GM21619 (cell line): Measurements from ENCODE around the gene PTPRH.

Source experiments
- ATAC-seq: cut with Tn5 transposase; IDR thresholded peaks from one replicate; pipeline ENCODE4 v1.9.1; 2021; ENCODE audit not compliant: unreplicated experiment

The PTPRH gene

DNA sequence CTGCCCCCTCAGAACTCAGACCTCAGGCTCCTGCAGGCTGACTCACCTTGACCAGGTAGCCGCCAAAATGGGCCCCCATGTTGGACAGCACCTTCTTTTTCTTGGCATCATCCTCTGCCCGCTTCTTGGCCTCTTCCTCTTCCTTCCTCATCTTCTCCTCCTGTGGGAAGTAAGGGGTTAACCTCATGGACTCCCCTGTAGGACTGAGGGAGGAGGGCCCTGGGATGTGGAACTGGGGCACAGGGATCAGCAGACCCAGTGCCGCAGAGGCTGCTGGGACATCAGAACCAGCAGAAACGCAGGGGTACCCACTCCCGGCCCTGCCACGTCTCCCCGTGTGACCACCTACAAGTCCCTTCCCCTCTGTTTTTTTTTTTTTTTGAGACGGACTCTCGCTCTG is 71.4 kb downstream of the PTPRH start:
- ATAC-seq: no peak

DNA sequence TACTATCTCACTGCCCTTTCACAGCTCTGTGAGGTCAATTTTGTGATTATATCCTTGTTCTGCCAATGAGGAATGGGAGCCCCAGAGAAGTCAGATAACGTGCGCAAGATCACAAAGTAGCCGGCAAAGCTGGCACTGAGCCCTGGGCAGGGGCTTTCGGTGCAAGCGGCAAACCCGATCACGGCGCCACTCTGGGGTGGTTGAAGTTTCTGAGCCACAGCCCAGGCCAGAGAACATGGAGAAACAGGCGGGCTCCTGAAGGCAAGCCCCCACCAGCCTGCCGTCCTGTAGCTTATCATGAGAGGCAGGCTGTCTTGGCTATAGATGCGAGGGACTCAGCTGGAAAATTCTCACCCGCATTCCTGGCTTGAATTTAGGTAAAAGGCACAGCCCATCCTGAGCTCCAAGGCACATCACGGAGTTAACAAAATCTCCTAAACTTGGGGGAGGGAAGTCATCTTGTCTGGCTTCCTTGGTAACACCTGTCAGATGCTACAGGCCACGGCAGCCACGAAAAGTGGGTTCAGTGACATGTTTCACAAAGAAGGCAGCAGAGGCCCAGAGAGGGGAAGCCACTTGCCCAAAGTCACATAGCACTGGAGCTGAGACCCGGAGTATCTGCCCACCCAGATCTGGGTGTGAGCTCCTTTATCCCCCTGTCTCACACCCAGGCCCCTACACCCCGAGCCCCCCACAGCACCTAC is 72.8 kb downstream of the PTPRH start:
- no peak for ATAC-seq

DNA sequence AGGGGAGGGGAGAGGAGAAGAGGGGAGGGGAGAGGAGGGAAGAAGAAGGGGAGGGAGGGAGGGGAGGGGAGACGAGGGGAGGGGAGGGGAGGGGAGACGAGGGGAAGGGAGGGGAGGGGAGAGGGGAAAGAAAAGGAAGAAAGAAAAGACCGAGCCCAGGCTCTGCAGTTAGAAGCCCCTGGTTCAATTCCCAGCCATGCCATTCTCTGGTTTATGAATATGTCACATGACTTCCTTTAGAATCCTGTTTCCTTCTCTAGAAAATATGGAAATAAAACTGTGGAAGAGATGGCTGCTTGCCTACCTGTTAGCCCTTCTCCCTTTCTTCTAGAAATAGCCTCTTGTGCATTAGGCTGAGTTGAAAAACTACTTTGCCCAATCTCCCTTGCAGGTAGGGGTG is 74.6 kb downstream of the PTPRH start:
- no peak for ATAC-seq

DNA sequence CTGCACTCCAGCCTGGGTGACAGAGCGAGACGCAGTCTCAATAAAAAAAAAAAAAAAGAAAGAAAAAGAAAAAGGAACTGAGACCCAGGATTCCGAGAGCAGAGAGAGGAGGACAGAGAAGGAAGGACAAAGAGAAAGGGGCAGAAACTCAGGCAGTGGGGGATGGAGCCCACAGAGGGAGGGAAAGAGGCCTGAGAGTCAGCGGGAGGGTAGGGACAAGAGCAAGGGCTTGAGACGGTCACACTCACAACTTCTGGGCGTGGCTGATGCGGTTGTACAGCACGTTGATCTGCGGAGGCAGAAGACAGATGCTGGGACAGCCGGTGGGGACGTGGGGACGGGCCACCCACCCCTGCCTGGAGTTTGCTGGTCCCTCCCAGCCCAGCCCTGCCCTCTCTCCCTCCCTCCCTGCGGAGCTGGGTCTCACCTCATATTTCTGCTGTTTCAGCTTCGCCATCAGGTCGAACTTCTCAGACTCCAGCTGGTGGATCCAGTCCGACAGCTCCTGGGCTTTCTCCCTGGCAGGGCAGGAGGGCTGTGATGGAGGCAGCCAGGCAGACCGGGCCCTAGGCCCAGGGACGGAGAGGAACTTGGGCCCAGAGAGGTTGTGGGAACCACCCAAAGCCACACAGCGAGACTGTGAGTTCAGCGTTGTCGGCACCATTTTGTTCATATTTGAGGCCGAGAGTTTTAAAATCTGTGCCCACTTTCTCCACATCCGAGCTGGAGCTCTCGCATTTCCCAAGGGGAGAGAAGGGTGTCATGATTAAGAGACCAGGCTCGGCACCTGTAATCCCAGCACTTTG is 75.5 kb downstream of the PTPRH start:
- ATAC-seq: no peak

DNA sequence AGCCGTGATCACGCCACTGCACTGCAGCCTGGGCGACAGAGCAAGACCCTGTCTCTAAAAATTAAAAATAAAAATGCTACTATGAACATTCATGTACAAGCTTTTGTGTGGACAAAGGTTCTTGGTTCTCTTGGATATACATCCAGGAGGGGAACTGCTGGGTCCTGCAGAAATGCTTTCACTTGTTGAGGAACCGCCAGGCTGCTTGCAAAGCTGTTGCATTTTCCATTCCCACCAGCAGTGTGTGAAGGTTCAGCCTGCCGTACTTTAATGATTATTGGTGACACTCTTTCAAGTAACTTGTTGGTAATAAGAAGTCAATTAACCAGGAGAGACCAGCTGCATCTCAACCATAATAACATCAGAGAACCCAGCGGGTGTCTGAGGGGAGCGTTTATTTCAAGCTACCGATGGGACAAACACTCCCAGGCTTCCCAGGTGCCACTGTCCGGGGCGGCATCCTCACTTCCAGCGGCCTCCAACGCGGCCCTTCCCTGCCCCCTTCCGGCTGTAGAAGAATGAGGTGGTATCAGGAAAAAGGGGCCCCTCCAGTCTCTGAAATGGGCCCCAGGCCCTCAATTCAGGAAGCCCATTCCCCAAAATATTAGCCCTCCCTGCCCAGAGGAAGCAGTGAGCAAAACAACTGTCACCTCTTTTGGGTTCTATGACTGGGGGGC is 76.7 kb downstream of the PTPRH start:
- no peak for ATAC-seq

DNA sequence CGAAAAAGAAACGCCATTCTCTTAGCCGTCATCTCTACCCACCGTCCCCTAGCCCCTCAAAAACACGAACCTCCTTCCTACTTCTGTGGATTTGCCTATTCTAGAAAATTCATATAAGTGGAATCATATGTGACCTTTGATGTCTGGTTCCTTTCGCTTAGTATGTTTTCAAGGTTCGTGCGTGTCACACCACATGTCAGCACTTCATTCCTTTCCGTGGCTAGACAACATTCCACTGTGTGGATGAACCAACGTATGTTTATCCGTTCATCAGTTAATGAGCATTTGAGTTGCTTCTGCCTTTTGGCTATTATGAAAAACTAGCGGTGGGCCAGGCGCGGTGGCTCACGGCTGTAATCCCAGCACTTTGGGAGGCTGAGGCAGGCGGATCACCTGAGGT is 77.9 kb downstream of the PTPRH start:
- ATAC-seq: no peak
